ENCODE results near the gene FKBP4.
A peak's percentile ranks its signal among the peaks of the same experiment; 100 is the strongest.

FKBP4 gene

DNA sequence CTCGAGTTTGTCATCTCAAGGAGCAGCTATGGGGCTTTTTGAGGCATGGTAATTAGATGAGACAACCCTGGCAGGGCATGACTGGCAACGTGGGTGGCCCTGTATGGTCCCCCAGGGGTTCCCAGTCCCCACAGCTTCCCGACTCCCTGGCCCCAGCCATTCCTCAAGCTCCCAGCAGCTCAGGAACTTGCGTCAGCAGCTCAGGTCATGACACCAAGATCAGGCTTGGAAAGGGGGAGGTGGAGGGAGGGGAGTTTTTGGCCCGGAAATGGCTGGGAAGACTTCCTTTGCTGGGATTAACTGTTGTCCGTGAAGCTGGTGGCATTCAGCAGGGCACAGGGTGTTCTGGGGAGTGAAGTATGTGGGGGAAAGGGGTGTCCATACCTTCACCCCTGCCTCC, 50.5 kb downstream of the FKBP4 start:
- ATAC-seq (no peak), DNase-seq (ENCODE audit: low spot score in 2 of 2) (no peak)
- H3K4me3 Mint-ChIP-seq = no peak overlapping the region
- H3K36me3 Mint-ChIP-seq = peaks cover 22% of the 10 kb centered on the region
- peaks cover 5% of the 10 kb centered on the region for H3K4me1 Mint-ChIP-seq
- H3K9me3 Mint-ChIP-seq = no peaks in the 10 kb centered on the region
- peak overlapping the region; percentile 74 for H3K27ac Mint-ChIP-seq

DNA sequence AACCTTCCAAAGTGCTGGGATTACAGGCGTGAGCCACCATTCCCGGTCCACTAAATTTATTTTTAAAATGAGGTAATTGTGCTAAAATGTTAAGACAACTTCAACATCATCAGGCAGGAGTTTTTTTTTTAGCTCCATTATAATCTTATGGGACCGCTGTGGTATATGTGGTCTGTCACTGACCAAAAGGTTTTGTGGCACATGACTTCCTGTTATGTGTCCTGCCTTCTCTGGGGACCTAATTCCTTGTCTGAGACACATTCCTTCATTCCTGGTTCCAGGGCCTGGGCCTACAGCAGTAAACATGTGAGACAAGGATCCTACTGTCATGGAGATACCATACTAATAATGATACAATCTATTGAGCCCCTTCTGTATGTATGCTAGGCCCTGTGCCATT, 57.2 kb downstream of the FKBP4 start:
- peaks cover 15% of the 10 kb centered on the region for H3K36me3 Mint-ChIP-seq
- no peaks in the 10 kb centered on the region for H3K4me1 Mint-ChIP-seq
- DNase-seq (ENCODE audit: low spot score in 2 of 2) (no peak), ATAC-seq (no peak)
- no peaks in the 10 kb centered on the region for H3K9me3 Mint-ChIP-seq
- H3K27ac Mint-ChIP-seq = no peak overlapping the region
- no peak overlapping the region for H3K4me3 Mint-ChIP-seq

DNA sequence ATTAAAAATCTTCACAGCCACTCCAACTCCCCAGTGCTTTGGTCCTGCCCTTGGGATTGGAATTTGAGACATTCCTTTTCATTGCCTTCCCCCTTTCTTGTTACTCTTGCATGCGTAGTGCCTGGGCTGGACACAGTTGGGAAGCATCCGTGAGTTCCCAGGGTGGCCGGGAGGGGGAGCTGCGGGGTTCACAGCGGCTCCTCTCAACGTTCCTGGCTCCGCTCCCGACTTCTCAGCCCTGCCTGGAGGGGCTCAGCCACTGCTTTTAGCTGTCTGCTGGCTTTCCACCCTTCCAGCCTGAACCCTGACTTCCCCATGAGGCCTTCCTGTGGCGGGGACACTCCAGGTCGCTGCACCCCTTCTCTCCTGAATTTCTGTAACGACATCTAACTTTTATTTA, 58.9 kb downstream of the FKBP4 start:
- Mint-ChIP-seq H3K27ac (no peak overlapping the region), H3K36me3 (peaks cover 22% of the 10 kb centered on the region), H3K4me3 (no peak overlapping the region), H3K9me3 (no peaks in the 10 kb centered on the region), H3K4me1 (no peaks in the 10 kb centered on the region)
- ATAC-seq (peak; percentile 68), DNase-seq (ENCODE audit: low spot score in 2 of 2) (peak; percentile 30 to 66)

All from stimulated activated effector memory CD8-positive, alpha-beta T cell treated with anti-CD3 and anti-CD28 coated beads, Interleukin-12 subunit alpha, Interleukin-12 subunit beta, amount 100 ng/mL, for 72 hours (primary cell).